K562 (cell line): ENCODE measurements around the gene SLC43A2. TPM values are rescaled to one million over a fixed set of nuclear protein-coding genes. Genes with fewer than 3 reads are reported as not detected.

Experiments
- ARNT ChIP-seq, 2 experiments: fragments of 450-650 bp; IDR thresholded peaks; 2 replicates each; pipeline ENCODE4 v1.6.1; 2016; ENCODE audit warnings: mild to moderate bottlenecking in 1 of 2
- ASH1L ChIP-seq: fragments of 450-650 bp; IDR thresholded peaks from 2 replicates; pipeline ENCODE4 v1.6.1; 2018; ENCODE audit warnings: borderline replicate concordance, mild to moderate bottlenecking, low read depth; ENCODE audit not compliant: partially characterized antibody
- CXXC5 ChIP-seq: fragments of 250-450 bp; sonication (Bioruptor Pico); IDR thresholded peaks from 2 replicates; pipeline ENCODE4 v1.8.0; 2022; ENCODE audit warnings: inconsistent platforms, mild to moderate bottlenecking, moderate library complexity
- HMGN3 ChIP-seq: IDR thresholded peaks from 2 replicates; pipeline ENCODE4 v1.6.1; 2011; ENCODE audit warnings: borderline replicate concordance, low read depth, mild to moderate bottlenecking, mixed read lengths, low read length; ENCODE audit not compliant: insufficient read length; ENCODE audit errors: extremely low read depth
- HSF4 ChIP-seq: fragments of 250-450 bp; sonication (Bioruptor Pico); IDR thresholded peaks from 2 replicates; pipeline ENCODE4 v2.1.2; 2022; ENCODE audit warnings: mild to moderate bottlenecking, moderate library complexity, borderline replicate concordance
- NONO ChIP-seq, 2 experiments: fragments of 200-400 bp in 1 of 2; fragments of 450-650 bp in 1 of 2; formaldehyde crosslinking in 1 of 2; IDR thresholded peaks; 2 replicates each; pipeline ENCODE4 v1.6.1; 2017; ENCODE audit warnings: low read depth in 2 of 2, mild to moderate bottlenecking in 2 of 2, moderate library complexity in 2 of 2, low read length in 1 of 2
- NR2C2 ChIP-seq, 2 experiments: fragments of 200-800 bp in 1 of 2; sonication (Bioruptor generic) in 1 of 2; sonication (generic) in 1 of 2; formaldehyde crosslinking in 1 of 2; IDR thresholded peaks; 2 replicates each; pipeline versions ENCODE4 v1.6.1 to v1.8.0; 2016 to 2022; ENCODE audit warnings: mild to moderate bottlenecking in 1 of 2, missing compliant biosample characterization in 1 of 2, missing genetic modification characterization in 1 of 2, missing genetic modification reagents in 1 of 2
- NR4A1 ChIP-seq, 2 experiments: fragments of 250-450 bp in 1 of 2; fragments of 450-650 bp in 1 of 2; sonication (Bioruptor Pico) in 1 of 2; IDR thresholded peaks; 2 replicates each; pipeline versions ENCODE4 v1.4.0 to v1.6.1; 2016 to 2020; ENCODE audit warnings: mild to moderate bottlenecking in 2 of 2, missing compliant biosample characterization in 1 of 2, missing genetic modification characterization in 1 of 2, moderate library complexity in 1 of 2
- RAD21 ChIP-seq, 2 experiments: fragments of 250-450 bp in 1 of 2; fragments of 450-650 bp in 1 of 2; sonication (Bioruptor Pico) in 1 of 2; formaldehyde crosslinking in 1 of 2; IDR thresholded peaks in 1 of 2; conservative IDR thresholded peaks in 1 of 2; 2 replicates each; pipeline versions ENCODE4 v1.4.0 to v1.8.0; 2020 to 2022; ENCODE audit warnings: mild to moderate bottlenecking in 2 of 2, moderate library complexity in 1 of 2
- RNF219 ChIP-seq: fragments of 250-450 bp; sonication (Bioruptor Pico); IDR thresholded peaks from 2 replicates; pipeline ENCODE4 v1.5.0; 2022; ENCODE audit warnings: mild to moderate bottlenecking
- SIN3B ChIP-seq: fragments of 450-650 bp; IDR thresholded peaks from 2 replicates; pipeline ENCODE4 v1.6.1; 2017; ENCODE audit warnings: low read depth, mild to moderate bottlenecking, moderate library complexity
- TSHZ1 ChIP-seq: fragments of 250-450 bp; sonication (Bioruptor Pico); IDR thresholded peaks from 2 replicates; pipeline ENCODE4 v1.4.0; 2020; ENCODE audit warnings: mild to moderate bottlenecking, moderate library complexity
- YY1 ChIP-seq, 3 experiments: IDR thresholded peaks; 2 replicates each; pipeline ENCODE4 v1.6.1; 2011; ENCODE audit warnings: low read length in 2 of 3, mild to moderate bottlenecking in 2 of 3, moderate library complexity in 2 of 3, borderline replicate concordance in 1 of 3, control low read depth in 1 of 3, low read depth in 1 of 3; ENCODE audit not compliant: insufficient read depth in 3 of 3, insufficient replicate concordance in 2 of 3, control insufficient read depth in 1 of 3, insufficient read length in 1 of 3; ENCODE audit errors: extremely low read depth in 1 of 3
- ZNF316 ChIP-seq: fragments of 450-650 bp; IDR thresholded peaks from 2 replicates; pipeline ENCODE4 v1.6.1; 2016
- polyA plus RNA-seq, 8 experiments: library from polyadenylated mRNA; depleted of rRNA in 4 of 8; stranded (reverse) in 5 of 8; unstranded in 3 of 8; fragments of >200 nt; fragmentation: Nextera tagmentation in 2 of 8; fragmentation: Illumina TruSeq in 1 of 8; extraction: Ambion mirVana in 2 of 8; extraction: Trizol in 1 of 8; gene quantifications; 2 replicates each; pipeline versions ENCODE4 v1.2.1 to v1.2.3, GENCODE V29; 2011 to 2014; ENCODE audit warnings: inconsistent platforms in 1 of 8, missing spikeins in 1 of 8
- total RNA-seq, 7 experiments: library from RNA; depleted of rRNA in 6 of 7; stranded (reverse); fragments of >200 nt in 6 of 7; fragmentation: Illumina TruSeq in 2 of 7; extraction: Trizol in 2 of 7; gene quantifications; 2 replicates each; pipeline versions ENCODE4 v1.2.1 to v1.2.3, GENCODE V29; 2011 to 2021; ENCODE audit warnings: low replicate concordance in 1 of 7
- TF ChIP-seq, protein P1 (sequence below), 2 experiments: IDR thresholded peaks; 2 replicates each; pipeline ENCODE4 v1.6.1; 2012; ENCODE audit warnings: improper control_type of control experiment in 2 of 2, low read depth in 2 of 2, low read length in 2 of 2, borderline replicate concordance in 1 of 2

The SLC43A2 gene
- total and polyA plus RNA-seq, 9 of the 15 experiments (the other 6 are each of a cell fraction or from before 2014, with no cell fraction given), result 0.03 to 10.2 (median 3.6) TPM

DNA sequence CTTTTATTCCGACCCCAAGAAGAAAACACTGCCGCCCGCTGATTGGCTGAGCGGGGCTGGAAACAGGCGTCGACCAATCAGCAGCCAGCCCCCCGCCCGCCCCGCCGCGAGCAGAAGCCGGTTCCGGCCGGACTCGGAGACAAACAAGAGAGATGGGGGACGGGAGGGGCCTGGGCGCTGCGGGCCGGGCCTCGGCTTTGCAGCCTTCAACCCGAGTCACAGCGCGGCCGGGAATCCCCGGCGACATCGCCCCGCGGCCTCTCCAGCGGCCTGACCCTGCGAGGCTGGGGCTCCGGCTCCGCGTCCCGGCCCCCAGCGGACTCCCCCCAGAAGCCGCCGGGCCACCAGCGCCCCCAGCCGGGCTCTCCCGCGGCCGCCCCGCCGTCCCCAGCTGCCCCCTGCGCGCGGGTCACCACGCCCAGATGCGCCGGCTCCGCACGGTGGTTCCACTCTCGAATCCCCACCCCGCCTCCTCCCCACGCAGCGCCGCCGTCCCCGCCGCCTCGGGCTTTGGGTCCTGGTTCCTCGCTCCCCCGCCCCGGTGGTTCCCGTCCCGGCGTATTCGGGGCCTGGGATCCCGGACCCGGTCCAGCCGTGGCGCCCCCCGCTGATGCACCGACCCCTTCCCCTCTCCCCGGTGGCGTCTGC is 346 bp upstream of the SLC43A2 start (continued):
- TF ChIP-seq TSHZ1 (CRISPR knock-in tag), result no peak
- TF ChIP-seq, protein P1, sequence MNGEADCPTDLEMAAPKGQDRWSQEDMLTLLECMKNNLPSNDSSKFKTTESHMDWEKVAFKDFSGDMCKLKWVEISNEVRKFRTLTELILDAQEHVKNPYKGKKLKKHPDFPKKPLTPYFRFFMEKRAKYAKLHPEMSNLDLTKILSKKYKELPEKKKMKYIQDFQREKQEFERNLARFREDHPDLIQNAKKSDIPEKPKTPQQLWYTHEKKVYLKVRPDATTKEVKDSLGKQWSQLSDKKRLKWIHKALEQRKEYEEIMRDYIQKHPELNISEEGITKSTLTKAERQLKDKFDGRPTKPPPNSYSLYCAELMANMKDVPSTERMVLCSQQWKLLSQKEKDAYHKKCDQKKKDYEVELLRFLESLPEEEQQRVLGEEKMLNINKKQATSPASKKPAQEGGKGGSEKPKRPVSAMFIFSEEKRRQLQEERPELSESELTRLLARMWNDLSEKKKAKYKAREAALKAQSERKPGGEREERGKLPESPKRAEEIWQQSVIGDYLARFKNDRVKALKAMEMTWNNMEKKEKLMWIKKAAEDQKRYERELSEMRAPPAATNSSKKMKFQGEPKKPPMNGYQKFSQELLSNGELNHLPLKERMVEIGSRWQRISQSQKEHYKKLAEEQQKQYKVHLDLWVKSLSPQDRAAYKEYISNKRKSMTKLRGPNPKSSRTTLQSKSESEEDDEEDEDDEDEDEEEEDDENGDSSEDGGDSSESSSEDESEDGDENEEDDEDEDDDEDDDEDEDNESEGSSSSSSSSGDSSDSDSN (IDR thresholded peaks at IDR 0.05; ENCODE audit: borderline replicate concordance in 1 of 2, low read depth in 2 of 2, low read length in 2 of 2), result peak; percentile 40 to 71; a peak in 2 of 4 replicates
- peak; percentile 56 to 68 for TF ChIP-seq RAD21 (CRISPR knock-in tag; conservative IDR thresholded peaks at IDR 0.05 in 1 of 2, IDR thresholded peaks at IDR 0.05 in 1 of 2)
- TF ChIP-seq HMGN3, result peak; percentile 34
- peak in 1 of 3 experiments; percentile 29 for TF ChIP-seq YY1 (IDR thresholded peaks at IDR 0.05; ENCODE audit: borderline replicate concordance in 1 of 3, control insufficient read depth in 1 of 3, extremely low read depth in 1 of 3, insufficient read depth in 3 of 3, insufficient read length in 1 of 3, insufficient replicate concordance in 2 of 3, low read depth in 1 of 3, low read length in 2 of 3)
- no peak for TF ChIP-seq ARNT (IDR thresholded peaks at IDR 0.05)
- TF ChIP-seq RNF219 (CRISPR knock-in tag), result no peak
- peak; percentile 13; the same call in 1 of the 2 replicates for TF ChIP-seq ZNF316
- TF ChIP-seq ASH1L, result peak; percentile 17
- TF ChIP-seq NONO (IDR thresholded peaks at IDR 0.05; ENCODE audit: low read depth in 2 of 2, low read length in 1 of 2), result peak in 1 of 2 experiments; percentile 51; a peak in 2 of 4 replicates
- no peak for TF ChIP-seq NR2C2 (CRISPR knock-in tag; IDR thresholded peaks at IDR 0.05)
- TF ChIP-seq NR2C2 (tag; IDR thresholded peaks at IDR 0.05), result peak; percentile 68
- TF ChIP-seq HSF4 (CRISPR knock-in tag), result no peak
- peak; percentile 53; the same call in 1 of the 2 replicates for TF ChIP-seq SIN3B
- TF ChIP-seq NR4A1 (CRISPR knock-in tag; IDR thresholded peaks at IDR 0.05), result no peak
- TF ChIP-seq NR4A1 (tag; IDR thresholded peaks at IDR 0.05), result no peak
- TF ChIP-seq CXXC5 (CRISPR knock-in tag), result peak; percentile 79
